H9 (cell line): Measurements from ENCODE around the gene MTHFD1. TPM values are rescaled to one million over a fixed set of nuclear protein-coding genes. Genes with fewer than 3 reads are reported as not detected.

Experiments
- DNase-seq: peaks from one replicate; pipeline ENCODE4 v3.0.0-alpha.2; 2017
- H2AFZ ChIP-seq: one replicate; pipeline ENCODE4 v1.6.1; 2013; ENCODE audit warnings: mild to moderate bottlenecking, low read length, control low read depth, moderate library complexity
- H2AK5ac ChIP-seq: 2 replicates; pipeline ENCODE4 v1.6.1; 2013; ENCODE audit warnings: low read length, control low read depth, mixed read lengths; ENCODE audit not compliant: insufficient read length
- H2BK120ac ChIP-seq: one replicate; pipeline ENCODE4 v1.6.1; 2013; ENCODE audit warnings: low read depth, mild to moderate bottlenecking, low read length, control low read depth, inconsistent platforms; ENCODE audit not compliant: poor library complexity, severe bottlenecking
- H2BK12ac ChIP-seq: 2 replicates; pipeline ENCODE4 v1.6.1; 2013; ENCODE audit warnings: low read length, control low read depth, mixed read lengths, low read depth; ENCODE audit not compliant: insufficient read length
- H2BK15ac ChIP-seq: 2 replicates; pipeline ENCODE4 v1.6.1; 2013; ENCODE audit warnings: low read depth, low read length, control low read depth
- H2BK20ac ChIP-seq: one replicate; pipeline ENCODE4 v1.6.1; 2013; ENCODE audit warnings: low read depth, mild to moderate bottlenecking, low read length, control low read depth, inconsistent platforms; ENCODE audit not compliant: poor library complexity, severe bottlenecking
- H2BK5ac ChIP-seq: 2 replicates; pipeline ENCODE4 v1.6.1; 2013; ENCODE audit warnings: low read length, control low read depth, mixed read lengths; ENCODE audit not compliant: insufficient read length
- H3K14ac ChIP-seq: 2 replicates; pipeline ENCODE4 v1.6.1; 2013; ENCODE audit warnings: low read length, control low read depth; ENCODE audit not compliant: insufficient read depth
- H3K18ac ChIP-seq: 2 replicates; pipeline ENCODE4 v1.6.1; 2013; ENCODE audit warnings: low read depth, mild to moderate bottlenecking, mixed read lengths, low read length, control low read depth; ENCODE audit not compliant: insufficient read length
- H3K23ac ChIP-seq: 2 replicates; pipeline ENCODE4 v1.6.1; 2013; ENCODE audit warnings: low read length, control low read depth, mixed read lengths, low read depth; ENCODE audit not compliant: insufficient read length
- H3K23me2 ChIP-seq: 2 replicates; pipeline ENCODE4 v1.6.1; 2013; ENCODE audit warnings: low read depth, mild to moderate bottlenecking, mixed read lengths, low read length, control low read depth; ENCODE audit not compliant: insufficient read length, poor library complexity, severe bottlenecking
- H3K27ac ChIP-seq: 2 replicates; pipeline ENCODE4 v1.5.1; 2013; ENCODE audit warnings: low read length, control low read depth, mixed read lengths, low read depth; ENCODE audit not compliant: insufficient read length
- H3K27me3 ChIP-seq: 2 replicates; pipeline ENCODE4 v1.6.1; 2013; ENCODE audit warnings: low read length, control low read depth, inconsistent platforms; ENCODE audit not compliant: insufficient read depth
- H3K4ac ChIP-seq: 2 replicates; pipeline ENCODE4 v1.6.1; 2013; ENCODE audit warnings: low read depth, mild to moderate bottlenecking, control low read depth, inconsistent platforms, low read length, moderate library complexity
- H3K4me1 ChIP-seq: 2 replicates; pipeline ENCODE4 v1.6.1; 2013; ENCODE audit warnings: low read length, control low read depth, inconsistent platforms; ENCODE audit not compliant: insufficient read depth
- H3K4me2 ChIP-seq: 2 replicates; pipeline ENCODE4 v1.6.1; 2013; ENCODE audit warnings: low read length, control low read depth, mixed read lengths; ENCODE audit not compliant: insufficient read length, insufficient read depth
- H3K56ac ChIP-seq: 2 replicates; pipeline ENCODE4 v1.6.1; 2013; ENCODE audit warnings: low read depth, mild to moderate bottlenecking, mixed read lengths, low read length, control low read depth; ENCODE audit not compliant: insufficient read length
- H3K79me1 ChIP-seq: 2 replicates; pipeline ENCODE4 v1.6.1; 2013; ENCODE audit warnings: low read depth, mild to moderate bottlenecking, moderate library complexity, low read length, control low read depth, inconsistent platforms; ENCODE audit not compliant: insufficient read depth, poor library complexity, severe bottlenecking
- H3K79me2 ChIP-seq: 2 replicates; pipeline ENCODE4 v1.6.1; 2013; ENCODE audit warnings: low read length, control low read depth, inconsistent platforms; ENCODE audit not compliant: insufficient read depth
- H3K9ac ChIP-seq: 2 replicates; pipeline ENCODE4 v1.6.1; 2013; ENCODE audit warnings: low read length, control low read depth, mixed read lengths; ENCODE audit not compliant: insufficient read length; ENCODE audit errors: extremely low read depth
- H3K9me3 ChIP-seq: one replicate; pipeline ENCODE4 v1.6.1; 2013; ENCODE audit warnings: low read depth, low read length, inconsistent platforms; ENCODE audit not compliant: control insufficient read depth
- H3T11ph ChIP-seq: one replicate; pipeline ENCODE4 v1.6.1; 2013; ENCODE audit warnings: mild to moderate bottlenecking, low read length, control low read depth, inconsistent platforms
- H4K20me1 ChIP-seq: one replicate; pipeline ENCODE4 v1.6.1; 2013; ENCODE audit not compliant: control insufficient read depth, insufficient read length, insufficient read depth
- H4K5ac ChIP-seq: 2 replicates; pipeline ENCODE4 v1.6.1; 2013; ENCODE audit warnings: low read depth, mild to moderate bottlenecking, mixed read lengths, low read length, control low read depth; ENCODE audit not compliant: insufficient read length
- H4K8ac ChIP-seq: replicated peaks from 2 replicates; pipeline ENCODE4 v1.6.1; 2013; ENCODE audit warnings: low read length, control low read depth, mixed read lengths, low read depth; ENCODE audit not compliant: insufficient read length
- H4K91ac ChIP-seq: 2 replicates; pipeline ENCODE4 v1.6.1; 2013; ENCODE audit warnings: low read depth, mild to moderate bottlenecking, moderate library complexity, mixed read lengths, low read length, control low read depth; ENCODE audit not compliant: insufficient read length
- H3K27ac Mint-ChIP-seq, 3 experiments: 2 replicates in 2 of 3; 3 replicates in 1 of 3; pipeline ENCODE4 v1.8.0; 2020 to 2021; ENCODE audit warnings: mixed read lengths in 3 of 3, mild to moderate bottlenecking in 1 of 3, moderate library complexity in 1 of 3
- H3K27me3 Mint-ChIP-seq: 2 replicates; pipeline ENCODE4 v1.8.0; 2021; ENCODE audit warnings: low read depth, mild to moderate bottlenecking, moderate library complexity, mixed read lengths
- H3K36me3 Mint-ChIP-seq, 3 experiments: 2 replicates in 2 of 3; 3 replicates in 1 of 3; pipeline ENCODE4 v1.8.0; 2020 to 2021; ENCODE audit warnings: low read depth in 3 of 3, mixed read lengths in 3 of 3; ENCODE audit not compliant: insufficient read depth in 1 of 3
- H3K4me1 Mint-ChIP-seq, 2 experiments: 2 replicates each; pipeline ENCODE4 v1.8.0; 2020; ENCODE audit warnings: mixed read lengths in 2 of 2
- H3K4me3 Mint-ChIP-seq, 2 experiments: 2 replicates in 1 of 2; 3 replicates in 1 of 2; pipeline ENCODE4 v1.8.0; 2020 to 2021; ENCODE audit warnings: mild to moderate bottlenecking in 2 of 2, mixed read lengths in 2 of 2, moderate library complexity in 1 of 2
- H3K9me3 Mint-ChIP-seq, 2 experiments: 2 replicates in 1 of 2; 3 replicates in 1 of 2; pipeline ENCODE4 v1.8.0; 2020; ENCODE audit warnings: mild to moderate bottlenecking in 2 of 2, mixed read lengths in 2 of 2, moderate library complexity in 1 of 2
- whole genome bisulfite sequencing: extraction: QIAGEN DNeasy Blood & Tissue Kit; methylation state at CpG from one replicate; pipeline ENCODE4 v1.1.7; 2013; ENCODE audit warnings: missing lambda C conversion rate, low lambda C conversion rate, mixed read lengths; ENCODE audit not compliant: insufficient read length; ENCODE audit errors: extremely low coverage; 5-methylcytosine and 5-hydroxymethylcytosine counted together
- total RNA-seq: library from RNA; stranded (reverse); gene quantifications from 2 replicates; pipeline ENCODE4 v1.2.1, GENCODE V29; 2021
- TF ChIP-seq, protein P1 (sequence below): fragments of 200-600 bp; sonication (generic); conservative IDR thresholded peaks from 3 replicates; pipeline ENCODE4 v1.8.0; 2021; ENCODE audit warnings: antibody characterized with exemption, mild to moderate bottlenecking

Gene MTHFD1
- total RNA-seq, 1 experiment from 2014 or later = 203 TPM

GRCh38 chr14:64468451-64468850 is 80.3 kb downstream of the MTHFD1 start:
- TF ChIP-seq, protein P1, sequence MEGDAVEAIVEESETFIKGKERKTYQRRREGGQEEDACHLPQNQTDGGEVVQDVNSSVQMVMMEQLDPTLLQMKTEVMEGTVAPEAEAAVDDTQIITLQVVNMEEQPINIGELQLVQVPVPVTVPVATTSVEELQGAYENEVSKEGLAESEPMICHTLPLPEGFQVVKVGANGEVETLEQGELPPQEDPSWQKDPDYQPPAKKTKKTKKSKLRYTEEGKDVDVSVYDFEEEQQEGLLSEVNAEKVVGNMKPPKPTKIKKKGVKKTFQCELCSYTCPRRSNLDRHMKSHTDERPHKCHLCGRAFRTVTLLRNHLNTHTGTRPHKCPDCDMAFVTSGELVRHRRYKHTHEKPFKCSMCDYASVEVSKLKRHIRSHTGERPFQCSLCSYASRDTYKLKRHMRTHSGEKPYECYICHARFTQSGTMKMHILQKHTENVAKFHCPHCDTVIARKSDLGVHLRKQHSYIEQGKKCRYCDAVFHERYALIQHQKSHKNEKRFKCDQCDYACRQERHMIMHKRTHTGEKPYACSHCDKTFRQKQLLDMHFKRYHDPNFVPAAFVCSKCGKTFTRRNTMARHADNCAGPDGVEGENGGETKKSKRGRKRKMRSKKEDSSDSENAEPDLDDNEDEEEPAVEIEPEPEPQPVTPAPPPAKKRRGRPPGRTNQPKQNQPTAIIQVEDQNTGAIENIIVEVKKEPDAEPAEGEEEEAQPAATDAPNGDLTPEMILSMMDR = no peak
- H3K4me2 ChIP-seq = no peak overlapping the region
- no peak overlapping the region for H2BK120ac ChIP-seq
- H3K79me2 ChIP-seq = no peaks in the 10 kb centered on the region
- H3K9ac ChIP-seq = no peak overlapping the region
- no peak for DNase-seq
- no peak overlapping the region for H3K18ac ChIP-seq
- Mint-ChIP-seq H3K36me3 (no peaks in the 10 kb centered on the region), H3K4me1 (peaks cover 14% of the 10 kb centered on the region in 2 experiments), H3K27ac (no peak overlapping the region), H3K4me3 (no peak overlapping the region), H3K9me3 (no peaks in the 10 kb centered on the region), H3K27me3 (peaks cover 1% of the 10 kb centered on the region; the same call in 1 of the 2 replicates)
- H3K56ac ChIP-seq = no peak overlapping the region
- no peaks in the 10 kb centered on the region for H3K4me1 ChIP-seq
- no peaks in the 10 kb centered on the region for H3K27me3 ChIP-seq
- no peak overlapping the region for H3K27ac ChIP-seq
- no peak overlapping the region for H2AK5ac ChIP-seq
- H4K8ac ChIP-seq = no peak overlapping the region
- H4K91ac ChIP-seq = no peak overlapping the region
- no peak overlapping the region for H2BK15ac ChIP-seq
- no peak overlapping the region for H2AFZ ChIP-seq
- no CpG with 5 or more reads among the region's 3 CpGs for WGBS
- peaks cover 14% of the 10 kb centered on the region for H3K23me2 ChIP-seq
- no peak overlapping the region for H2BK12ac ChIP-seq
- no peak overlapping the region for H3K4ac ChIP-seq
- H3K9me3 ChIP-seq = no peaks in the 10 kb centered on the region
- no peak overlapping the region for H2BK5ac ChIP-seq
- no peaks in the 10 kb centered on the region for H4K20me1 ChIP-seq
- H2BK20ac ChIP-seq = no peak overlapping the region
- no peaks in the 10 kb centered on the region for H3K79me1 ChIP-seq
- no peak overlapping the region for H3K23ac ChIP-seq
- no peak overlapping the region for H3K14ac ChIP-seq
- H4K5ac ChIP-seq = no peak overlapping the region
- H3T11ph ChIP-seq = no peak overlapping the region
